GM23338 (cell line): ENCODE results near the gene SIRPA. TPM values are rescaled to one million over a fixed set of nuclear protein-coding genes. Genes with fewer than 3 reads are reported as not detected.

Source experiments
- ATAC-seq: fragments of 200-7000 bp; cut with Tn5 transposase; 3 replicates; pipeline ENCODE4 v1.9.1; 2020
- DNase-seq: peaks from one replicate; pipeline ENCODE4 v3.0.0-alpha.2; 2015; ENCODE audit warnings: low spot score
- H2AFZ ChIP-seq: fragments of 200-600 bp; sonication (generic); 2 replicates; pipeline ENCODE4 v1.8.0; 2016; ENCODE audit warnings: antibody characterized with exemption, mild to moderate bottlenecking, moderate library complexity
- H3F3A ChIP-seq: fragments of 200-600 bp; sonication (generic); replicated peaks from 2 replicates; pipeline ENCODE4 v1.8.0; 2017; ENCODE audit warnings: antibody characterized with exemption, mixed run types, low read depth
- H3K27ac ChIP-seq: fragments of 200-600 bp; sonication (generic); 2 replicates; pipeline ENCODE4 v1.6.1; 2016; ENCODE audit warnings: low read depth
- H3K27me3 ChIP-seq: fragments of 200-600 bp; sonication (generic); 2 replicates; pipeline ENCODE4 v1.8.0; 2016; ENCODE audit warnings: mild to moderate bottlenecking, mixed run types, moderate library complexity; ENCODE audit not compliant: insufficient read depth
- H3K36me3 ChIP-seq: fragments of 200-600 bp; sonication (generic); 2 replicates; pipeline ENCODE4 v1.8.0; 2016; ENCODE audit warnings: mild to moderate bottlenecking; ENCODE audit not compliant: insufficient read depth
- H3K4me1 ChIP-seq: fragments of 200-600 bp; sonication (generic); 2 replicates; pipeline ENCODE4 v1.8.0; 2016; ENCODE audit warnings: mild to moderate bottlenecking, moderate library complexity; ENCODE audit not compliant: insufficient read depth
- H3K4me2 ChIP-seq: fragments of 200-600 bp; sonication (generic); 2 replicates; pipeline ENCODE4 v1.7.1; 2017; ENCODE audit warnings: mixed run types
- H3K4me3 ChIP-seq: fragments of 200-600 bp; sonication (generic); 2 replicates; pipeline ENCODE4 v1.6.1; 2016; ENCODE audit warnings: mixed run types
- H3K79me2 ChIP-seq: fragments of 200-600 bp; sonication (generic); replicated peaks from 2 replicates; pipeline ENCODE4 v1.8.0; 2017; ENCODE audit warnings: mild to moderate bottlenecking; ENCODE audit not compliant: insufficient read depth
- H3K9me2 ChIP-seq: fragments of 200-600 bp; sonication (generic); 2 replicates; pipeline ENCODE4 v1.8.0; 2017; ENCODE audit not compliant: insufficient read depth
- H4K20me1 ChIP-seq: fragments of 200-600 bp; sonication (generic); replicated peaks from 2 replicates; pipeline ENCODE4 v1.8.0; 2017; ENCODE audit warnings: mild to moderate bottlenecking; ENCODE audit not compliant: insufficient read depth
- H3K27ac Mint-ChIP-seq: 2 replicates; pipeline ENCODE4 v1.8.0; 2020; ENCODE audit warnings: inconsistent platforms, mild to moderate bottlenecking, moderate library complexity, mixed read lengths
- H3K27me3 Mint-ChIP-seq: 3 replicates; pipeline ENCODE4 v1.8.0; 2022; ENCODE audit warnings: low read depth, mild to moderate bottlenecking, moderate library complexity, mixed read lengths, inconsistent platforms; ENCODE audit not compliant: insufficient read depth, poor library complexity
- H3K36me3 Mint-ChIP-seq: 3 replicates; pipeline ENCODE4 v1.8.0; 2021; ENCODE audit warnings: low read depth, mild to moderate bottlenecking, inconsistent platforms, moderate library complexity, mixed read lengths
- H3K4me1 Mint-ChIP-seq: 3 replicates; pipeline ENCODE4 v1.8.0; 2020; ENCODE audit warnings: mild to moderate bottlenecking, inconsistent platforms, mixed read lengths
- H3K4me3 Mint-ChIP-seq: 3 replicates; pipeline ENCODE4 v1.8.0; 2021; ENCODE audit warnings: moderate library complexity, mild to moderate bottlenecking, inconsistent platforms, mixed read lengths
- H3K9me3 Mint-ChIP-seq: 3 replicates; pipeline ENCODE4 v1.8.0; 2020; ENCODE audit warnings: moderate library complexity, mild to moderate bottlenecking, inconsistent platforms, mixed read lengths
- ETS1 ChIP-seq: IDR thresholded peaks from 2 replicates; pipeline ENCODE4 v1.6.1; 2016; ENCODE audit warnings: antibody characterized with exemption
- EZH2 ChIP-seq: fragments of 200-600 bp; sonication (generic); IDR thresholded peaks from one replicate; pipeline ENCODE4 v1.8.0; 2017; ENCODE audit warnings: antibody characterized with exemption, mild to moderate bottlenecking, low read depth; ENCODE audit not compliant: unreplicated experiment
- EZH2phosphoT487 ChIP-seq: fragments of 200-600 bp; sonication (generic); IDR thresholded peaks from one replicate; pipeline ENCODE4 v1.8.1; 2018; ENCODE audit warnings: antibody characterized with exemption; ENCODE audit not compliant: unreplicated experiment
- POLR2AphosphoS5 ChIP-seq: IDR thresholded peaks from 2 replicates; pipeline ENCODE4 v1.6.1; 2016; ENCODE audit warnings: antibody characterized with exemption, low read depth
- REST ChIP-seq: IDR thresholded peaks from one replicate; pipeline ENCODE4 v1.6.1; 2018; ENCODE audit warnings: antibody characterized with exemption; ENCODE audit not compliant: unreplicated experiment
- STAT1 ChIP-seq: IDR thresholded peaks from one replicate; pipeline ENCODE4 v1.6.1; 2016; ENCODE audit warnings: antibody characterized with exemption; ENCODE audit not compliant: unreplicated experiment
- ZNF114 ChIP-seq: fragments of 250-450 bp; sonication (Bioruptor Pico); IDR thresholded peaks from 2 replicates; pipeline ENCODE4 v1.5.0; 2020; ENCODE audit warnings: mild to moderate bottlenecking, moderate library complexity
- ZNF331 ChIP-seq: fragments of 250-450 bp; sonication (Bioruptor Pico); IDR thresholded peaks from 2 replicates; pipeline ENCODE4 v1.5.0; 2020; ENCODE audit warnings: low read depth, mild to moderate bottlenecking, moderate library complexity
- ZNF462 ChIP-seq: fragments of 250-450 bp; sonication (Bioruptor Pico); IDR thresholded peaks from 2 replicates; pipeline ENCODE4 v1.5.0; 2020; ENCODE audit warnings: mild to moderate bottlenecking, moderate library complexity
- polyA plus RNA-seq: library from polyadenylated mRNA; unstranded; fragments of >200 nt; fragmentation: Nextera tagmentation; extraction: Ambion mirVana; gene quantifications from 2 replicates; pipeline ENCODE4 v1.2.1, GENCODE V29; 2016
- total RNA-seq: library from RNA; depleted of rRNA; stranded (reverse); fragments of >200 nt; shearing (Covaris generic); gene quantifications from 2 replicates; pipeline ENCODE4 v1.2.3, GENCODE V29; 2014

SIRPA gene
- total and polyA plus RNA-seq, 2 experiments from 2014 or later: 1.2 to 2.9 TPM

- TF ChIP-seq ZNF462 (CRISPR knock-in tag): no peak
- TF ChIP-seq EZH2: no peak
- no peak for TF ChIP-seq ZNF331 (CRISPR knock-in tag)
- TF ChIP-seq REST: no peak
- no peak for TF ChIP-seq STAT1
Observed at GRCh38 chr20:1875183-1875554, 20.0 kb upstream of the SIRPA start (continued).

GRCh38 chr20:1875762-1876161 lies 19.4 kb upstream of the SIRPA start:
- DNase-seq: no peak
- peaks cover 11% of the 10 kb centered on the region for H3K27me3 Mint-ChIP-seq
- ATAC-seq: no peak
- TF ChIP-seq EZH2phosphoT487 (no peak), ZNF114 (no peak), POLR2AphosphoS5 (no peak), REST (no peak), ETS1 (no peak)
- H3K27ac ChIP-seq: no peak overlapping the region
- no peaks in the 10 kb centered on the region for H3K27me3 ChIP-seq
- H3K9me2 ChIP-seq: no peaks in the 10 kb centered on the region
- H4K20me1 ChIP-seq: no peaks in the 10 kb centered on the region
- no peak overlapping the region for H3K4me3 ChIP-seq
- peaks cover 3% of the 10 kb centered on the region; the same call in 2 of the 3 replicates for H3K9me3 Mint-ChIP-seq
- no peak overlapping the region for H3K4me2 ChIP-seq
- H2AFZ ChIP-seq: no peak overlapping the region
- H3K4me1 ChIP-seq: no peaks in the 10 kb centered on the region
- H3K4me3 Mint-ChIP-seq: no peak overlapping the region
- no peaks in the 10 kb centered on the region for H3K36me3 Mint-ChIP-seq
- H3K79me2 ChIP-seq: no peaks in the 10 kb centered on the region
- H3K36me3 ChIP-seq: no peaks in the 10 kb centered on the region
- no peak overlapping the region for H3K27ac Mint-ChIP-seq
- no peaks in the 10 kb centered on the region for H3F3A ChIP-seq
- H3K4me1 Mint-ChIP-seq: peaks cover 14% of the 10 kb centered on the region
